ENCODE measurements around the gene FCER1A.
"Not testable (repeated sequence)": the region's sequence is repeated elsewhere in the genome, so short reads cannot be mapped to it uniquely, and the experiment has no call there.

Gene FCER1A

GRCh38 chr1:159334797-159335196, 32.7 kb downstream of the FCER1A start:
- Histone ChIP-seq H3K4me3 (ENCODE audit: low read depth, low read length) (no peak overlapping the region), H3K36me3 (no peaks in the 10 kb centered on the region), H3K27me3 (ENCODE audit: insufficient read depth, low read depth, severe bottlenecking) (peaks cover 53% of the 10 kb centered on the region), H3K9me3 (ENCODE audit: severe bottlenecking) (peaks cover 3% of the 10 kb centered on the region), H3K27ac (no peak overlapping the region)
- TF ChIP-seq, protein P1, sequence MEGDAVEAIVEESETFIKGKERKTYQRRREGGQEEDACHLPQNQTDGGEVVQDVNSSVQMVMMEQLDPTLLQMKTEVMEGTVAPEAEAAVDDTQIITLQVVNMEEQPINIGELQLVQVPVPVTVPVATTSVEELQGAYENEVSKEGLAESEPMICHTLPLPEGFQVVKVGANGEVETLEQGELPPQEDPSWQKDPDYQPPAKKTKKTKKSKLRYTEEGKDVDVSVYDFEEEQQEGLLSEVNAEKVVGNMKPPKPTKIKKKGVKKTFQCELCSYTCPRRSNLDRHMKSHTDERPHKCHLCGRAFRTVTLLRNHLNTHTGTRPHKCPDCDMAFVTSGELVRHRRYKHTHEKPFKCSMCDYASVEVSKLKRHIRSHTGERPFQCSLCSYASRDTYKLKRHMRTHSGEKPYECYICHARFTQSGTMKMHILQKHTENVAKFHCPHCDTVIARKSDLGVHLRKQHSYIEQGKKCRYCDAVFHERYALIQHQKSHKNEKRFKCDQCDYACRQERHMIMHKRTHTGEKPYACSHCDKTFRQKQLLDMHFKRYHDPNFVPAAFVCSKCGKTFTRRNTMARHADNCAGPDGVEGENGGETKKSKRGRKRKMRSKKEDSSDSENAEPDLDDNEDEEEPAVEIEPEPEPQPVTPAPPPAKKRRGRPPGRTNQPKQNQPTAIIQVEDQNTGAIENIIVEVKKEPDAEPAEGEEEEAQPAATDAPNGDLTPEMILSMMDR (IDR thresholded peaks at IDR 0.05; ENCODE audit: low read depth, low read length), result no peak
- DNase-seq, result no peak

GRCh38 chr1:159338018-159338417, 35.9 kb downstream of the FCER1A start:
- H3K36me3 ChIP-seq, result no peaks in the 10 kb centered on the region
- no peak overlapping the region for H3K4me3 ChIP-seq (ENCODE audit: low read depth, low read length)
- H3K27ac ChIP-seq, result no peak overlapping the region
- TF ChIP-seq, protein P1 (IDR thresholded peaks at IDR 0.05; ENCODE audit: low read depth, low read length), result no peak
- H3K27me3 ChIP-seq (ENCODE audit: insufficient read depth, low read depth, severe bottlenecking), result peaks cover 47% of the 10 kb centered on the region
- H3K9me3 ChIP-seq (ENCODE audit: severe bottlenecking), result no peaks in the 10 kb centered on the region
- DNase-seq, result no peak

GRCh38 chr1:159339536-159339935, 37.4 kb downstream of the FCER1A start:
- TF ChIP-seq, protein P1 (IDR thresholded peaks at IDR 0.05; ENCODE audit: low read depth, low read length), result no peak
- DNase-seq, result no peak
- H3K27ac ChIP-seq, result no peak overlapping the region

DNA sequence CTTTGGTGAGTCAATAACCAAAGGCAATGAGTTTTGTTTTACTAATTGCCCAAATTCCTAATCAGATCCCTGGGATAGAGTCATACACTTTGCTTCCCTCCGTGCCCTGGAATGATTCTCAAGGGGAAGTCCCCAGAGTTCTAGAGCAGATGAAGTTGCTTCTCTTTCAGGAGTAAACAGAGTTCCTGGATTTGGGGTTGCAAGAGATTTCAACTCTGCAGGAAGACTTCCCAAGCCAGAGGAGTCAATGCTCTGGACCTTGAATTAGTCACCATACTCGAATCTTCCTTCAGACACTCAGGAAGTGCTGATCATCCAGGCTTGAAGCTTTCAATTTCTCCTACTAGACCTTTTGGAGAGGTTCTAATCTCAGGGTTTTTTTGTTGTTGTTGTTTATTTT, 39.6 kb downstream of the FCER1A start:
- no peak for DNase-seq
- Histone ChIP-seq H3K9me3 (ENCODE audit: severe bottlenecking) (no peaks in the 10 kb centered on the region), H3K27me3 (ENCODE audit: insufficient read depth, low read depth, severe bottlenecking) (peaks cover 26% of the 10 kb centered on the region), H3K4me3 (ENCODE audit: low read depth, low read length) (no peak overlapping the region), H3K27ac (no peak overlapping the region), H3K36me3 (no peaks in the 10 kb centered on the region)
- TF ChIP-seq, protein P1 (IDR thresholded peaks at IDR 0.05; ENCODE audit: low read depth, low read length), result no peak

More at GRCh38 chr1:159339536-159339935, 37.4 kb downstream of the FCER1A start:
- H3K27me3 ChIP-seq (ENCODE audit: insufficient read depth, low read depth, severe bottlenecking), result peaks cover 39% of the 10 kb centered on the region
- H3K4me3 ChIP-seq (ENCODE audit: low read depth, low read length), result no peak overlapping the region
- no peaks in the 10 kb centered on the region for H3K36me3 ChIP-seq
- H3K9me3 ChIP-seq (ENCODE audit: severe bottlenecking), result no peaks in the 10 kb centered on the region

- Histone ChIP-seq H3K27me3 (ENCODE audit: insufficient read depth, low read depth, severe bottlenecking) (peaks cover 24% of the 10 kb centered on the region), H3K9me3 (ENCODE audit: severe bottlenecking) (no peaks in the 10 kb centered on the region), H3K4me3 (ENCODE audit: low read depth, low read length) (no peak overlapping the region), H3K27ac (no peak overlapping the region), H3K36me3 (no peaks in the 10 kb centered on the region)
- TF ChIP-seq, protein P1 (IDR thresholded peaks at IDR 0.05; ENCODE audit: low read depth, low read length), result no peak
- no peak for DNase-seq
These were observed 40.8 kb downstream of the FCER1A start for GRCh38 chr1:159342761-159343425.

DNA sequence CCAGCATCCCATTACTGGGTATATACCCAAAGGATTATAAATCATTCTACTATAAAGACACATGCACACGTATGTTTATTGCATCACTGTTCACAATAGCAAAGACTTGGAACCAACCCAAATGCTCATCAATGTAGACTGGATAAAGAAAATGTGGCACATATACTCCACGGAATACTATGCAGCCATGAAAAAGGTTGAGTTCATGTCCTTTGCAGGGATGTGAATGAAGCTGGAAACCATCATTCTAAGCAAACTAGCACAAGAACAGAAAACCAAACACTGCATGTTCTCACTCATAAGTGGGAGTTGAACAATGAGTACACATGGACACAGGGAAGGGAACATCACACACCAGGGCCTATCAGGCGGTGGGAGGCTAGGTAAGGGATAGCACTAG, 47.2 kb downstream of the FCER1A start:
- not testable (repeated sequence) for DNase-seq; H3K27ac ChIP-seq; H3K4me3 ChIP-seq (ENCODE audit: low read depth, low read length); H3K36me3 ChIP-seq
- peaks cover 19% of the 10 kb centered on the region for H3K27me3 ChIP-seq (ENCODE audit: insufficient read depth, low read depth, severe bottlenecking)
- peaks cover 11% of the 10 kb centered on the region for H3K9me3 ChIP-seq (ENCODE audit: severe bottlenecking)

Data from WERI-Rb-1 (cell line).